NK-92 (cell line): ENCODE results near the gene A1BG.
"Not testable (repeated sequence)": the region's sequence is repeated elsewhere in the genome, so short reads cannot be mapped to it uniquely, and the experiment has no call there.

ENCODE experiments used
- DNase-seq: peaks from one replicate; lab custom pipeline; 2025; ENCODE audit not compliant: unreplicated experiment; lab: John Stamatoyannopoulos, UW

A1BG gene

DNA sequence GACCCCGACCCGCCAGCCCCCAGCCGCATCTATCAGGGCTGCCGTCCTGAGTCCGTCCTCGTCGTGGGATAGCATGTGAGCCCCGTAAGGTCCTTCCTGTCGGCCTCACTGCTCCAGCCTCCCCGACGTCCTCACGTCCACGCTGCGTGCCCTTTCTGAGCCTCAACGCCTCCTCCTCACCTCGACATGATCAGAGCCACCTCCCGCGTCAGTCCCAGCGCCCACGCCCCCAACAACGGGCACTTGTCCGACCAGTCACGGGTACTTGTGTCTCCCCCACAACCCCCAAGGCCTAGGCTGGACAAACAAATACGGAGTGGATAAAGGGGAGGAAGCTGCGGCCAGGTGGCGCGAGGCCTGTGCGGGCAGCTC, 8.6 kb upstream of the A1BG start:
- DNase-seq = no peak

DNA sequence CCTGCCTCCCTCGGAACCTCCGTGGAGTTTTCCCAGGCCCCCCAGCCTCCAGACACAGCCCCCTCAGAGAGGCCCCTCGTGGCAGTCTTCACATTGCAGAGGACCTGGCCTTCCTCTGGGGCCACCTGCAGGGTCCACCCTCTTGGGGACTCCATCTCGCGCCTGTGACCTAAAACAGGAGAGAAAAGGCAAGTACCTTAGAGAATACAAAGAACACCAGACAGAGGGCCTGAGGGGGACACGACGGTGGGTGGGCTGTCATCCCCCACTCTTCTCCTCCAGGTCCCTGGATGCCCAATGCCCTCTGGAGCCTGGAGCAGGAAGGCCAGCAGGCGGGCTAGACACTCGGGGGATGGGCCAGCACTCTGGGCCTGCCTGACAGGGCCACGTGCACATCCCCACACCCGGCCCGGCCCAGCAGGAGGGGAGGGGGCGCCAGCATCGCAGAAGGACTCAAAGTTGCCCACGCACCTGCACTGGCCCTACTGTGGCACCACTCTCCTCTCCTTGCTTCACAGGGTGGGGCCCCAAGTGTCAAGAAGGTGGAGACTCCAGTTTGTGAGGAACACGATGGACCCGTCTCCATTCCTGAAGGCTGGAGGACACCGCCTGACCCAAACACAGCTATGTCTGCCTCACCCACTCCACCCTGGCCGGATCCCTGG, 4.3 kb upstream of the A1BG start:
- no peak for DNase-seq

DNA sequence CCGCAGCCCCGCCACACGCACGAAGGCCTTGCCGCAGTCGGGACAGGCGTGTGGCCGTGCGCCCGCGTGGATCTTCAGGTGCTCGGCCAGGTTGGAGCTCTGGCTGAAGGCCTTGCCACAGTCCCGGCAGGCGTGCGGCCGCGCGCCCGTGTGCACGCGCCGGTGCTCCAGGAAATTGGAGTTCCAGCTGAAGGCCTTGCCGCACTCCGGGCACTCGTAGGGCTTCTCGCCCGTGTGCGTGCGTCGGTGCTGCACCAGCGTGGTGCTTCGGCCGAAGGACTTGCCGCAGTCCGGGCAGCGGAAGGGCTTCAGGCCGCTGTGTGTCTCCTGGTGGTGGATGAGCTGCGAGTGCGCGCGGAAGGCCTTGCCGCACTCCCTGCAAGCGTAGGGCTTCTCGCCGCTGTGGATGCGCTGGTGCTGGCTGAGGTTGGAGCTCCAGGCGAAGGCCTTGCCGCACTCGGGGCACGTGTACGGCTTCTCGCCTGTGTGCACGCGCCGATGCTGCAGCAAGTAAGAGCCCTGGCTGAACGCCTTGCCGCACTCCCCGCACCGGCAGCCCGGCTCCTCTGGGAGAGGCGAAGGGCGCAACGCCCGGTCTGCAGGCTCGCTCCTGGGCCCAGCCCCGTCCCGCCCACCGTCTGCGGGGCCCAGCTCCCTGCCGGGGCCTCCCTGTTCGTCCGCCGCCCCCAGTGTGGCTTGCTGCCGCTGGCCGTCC, 3.6 kb upstream of the A1BG start:
- DNase-seq = no peak

DNA sequence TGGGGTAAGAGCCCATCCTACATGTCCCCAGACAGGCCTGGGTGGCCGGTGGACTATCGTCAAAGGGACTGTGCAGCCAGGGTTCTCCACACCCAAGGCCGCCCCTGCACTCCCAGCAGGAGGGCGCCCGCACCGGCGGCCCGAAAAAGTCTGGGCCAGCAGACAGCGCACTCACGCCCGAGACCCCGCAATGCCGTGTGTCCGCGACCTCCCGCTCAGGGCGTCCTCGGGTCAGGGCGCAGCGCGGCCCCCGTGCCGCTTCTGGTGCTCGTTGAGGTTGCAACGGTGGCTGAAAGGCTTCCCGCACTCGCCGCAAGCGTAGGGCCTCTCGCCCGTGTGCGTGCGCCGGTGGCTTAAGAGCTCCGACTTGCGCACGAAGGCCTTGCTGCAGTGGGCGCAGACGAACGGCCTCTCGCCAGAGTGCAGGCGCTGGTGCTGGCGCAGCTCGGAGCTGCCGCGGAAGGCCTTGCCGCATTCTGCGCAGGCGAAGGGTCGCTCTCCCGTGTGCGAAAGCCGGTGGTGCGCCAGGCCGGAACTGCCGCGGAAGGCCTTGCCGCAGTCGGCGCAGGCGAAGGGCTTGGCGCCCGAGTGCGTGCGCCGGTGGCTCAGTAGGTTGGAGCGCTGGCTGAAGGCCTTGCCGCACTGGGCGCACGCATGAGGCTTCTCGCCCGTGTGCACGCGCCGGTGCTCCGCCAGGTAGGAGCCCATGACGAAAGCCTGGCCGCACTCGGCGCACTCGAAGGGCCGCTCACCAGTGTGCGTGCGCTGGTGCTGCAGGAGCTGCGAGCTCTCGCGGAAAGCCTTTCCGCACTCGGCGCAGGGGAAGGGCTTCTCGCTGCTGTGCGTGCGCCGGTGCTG, 2.8 kb upstream of the A1BG start:
- DNase-seq = no peak

DNA sequence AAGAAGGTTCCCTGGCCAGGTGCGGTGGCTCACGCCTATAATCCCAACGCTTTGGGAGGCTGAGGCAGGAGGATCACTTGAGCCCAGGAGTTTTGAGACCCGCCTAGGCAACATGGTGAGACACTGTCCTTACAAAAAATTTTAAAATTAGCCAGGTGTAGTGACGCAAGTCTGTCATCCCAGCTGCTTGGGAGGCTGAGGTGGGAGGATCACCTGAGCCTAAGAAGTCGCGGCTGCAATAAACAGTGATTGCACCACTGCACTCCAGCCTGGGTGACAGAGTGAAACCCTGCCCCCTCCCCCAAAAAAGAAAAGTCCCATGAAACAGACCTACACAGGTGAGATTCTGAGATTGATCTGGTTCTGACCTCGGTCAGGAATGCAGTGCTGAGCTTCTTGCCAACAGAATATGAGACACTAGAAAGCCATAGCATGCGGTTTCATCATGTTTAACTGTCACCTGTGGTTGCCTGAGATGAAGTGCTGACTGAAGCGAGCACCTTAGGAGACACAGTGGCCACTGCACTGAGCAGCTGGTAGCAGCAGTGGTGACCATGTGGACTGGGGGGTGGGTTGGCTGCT, 2.0 kb upstream of the A1BG start:
- no peak for DNase-seq

DNA sequence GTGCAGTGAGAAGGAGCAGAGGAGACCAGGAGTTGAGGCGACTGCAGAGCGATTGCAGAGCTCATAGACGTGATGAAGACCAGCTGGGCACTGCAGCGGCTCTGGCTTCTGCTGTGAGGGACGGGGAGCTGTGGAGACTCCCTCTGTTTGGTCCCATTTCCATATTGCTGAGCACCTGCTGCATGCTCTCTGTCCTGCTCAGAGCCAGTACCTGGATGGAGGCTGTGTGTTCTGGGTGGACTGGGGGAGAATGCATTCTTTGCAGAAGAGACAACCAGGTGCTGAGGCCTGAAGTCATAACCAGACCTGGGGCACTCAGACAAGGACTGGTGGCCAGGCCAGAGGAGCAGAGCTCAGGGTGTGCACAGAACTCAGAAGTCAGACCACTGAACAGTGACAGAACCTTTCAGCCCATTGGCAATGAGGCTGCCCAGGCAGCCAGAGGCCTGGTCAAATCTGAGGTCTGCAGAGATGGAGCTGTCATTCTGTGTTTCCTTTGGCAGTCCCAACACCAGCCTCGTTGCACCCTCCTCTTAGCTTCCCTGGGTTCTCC, 1.3 kb upstream of the A1BG start:
- no peak for DNase-seq

DNA sequence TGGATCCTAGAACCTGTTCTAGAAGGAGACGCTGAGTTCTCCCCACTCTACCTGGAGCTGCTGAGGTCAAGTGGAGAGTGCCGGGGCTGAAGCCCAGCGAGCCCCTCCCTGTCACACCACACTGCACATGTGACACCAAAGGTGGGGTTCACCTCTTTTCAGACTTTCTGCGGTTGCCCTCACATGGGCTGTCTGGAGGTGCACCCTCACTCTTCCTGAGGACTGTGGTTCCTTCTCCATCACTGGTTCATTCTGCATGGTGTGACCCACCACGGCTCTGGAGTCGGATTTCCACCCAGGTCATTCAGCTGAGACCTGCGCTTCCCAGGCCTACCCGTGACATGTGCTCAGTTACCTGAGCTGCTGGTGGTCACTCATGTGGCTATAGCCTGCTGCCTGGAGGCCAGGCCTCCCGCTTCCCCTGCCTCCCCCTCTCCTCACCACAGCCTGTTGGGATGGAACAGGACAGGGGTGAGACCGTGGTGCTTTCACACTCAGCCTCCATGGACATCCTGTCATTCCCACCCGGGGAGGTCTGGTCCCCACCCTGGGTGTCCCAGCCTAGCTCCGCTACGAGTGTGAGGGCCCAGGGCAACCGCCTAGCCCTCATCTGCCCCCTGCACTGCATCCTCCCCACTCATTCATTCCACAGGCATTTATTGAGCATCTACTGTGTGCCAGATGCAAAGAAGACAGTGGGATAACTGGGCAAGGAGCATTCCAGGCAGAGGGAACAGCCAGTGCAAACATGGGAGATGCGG, 605 bp upstream of the A1BG start:
- DNase-seq = no peak

DNA sequence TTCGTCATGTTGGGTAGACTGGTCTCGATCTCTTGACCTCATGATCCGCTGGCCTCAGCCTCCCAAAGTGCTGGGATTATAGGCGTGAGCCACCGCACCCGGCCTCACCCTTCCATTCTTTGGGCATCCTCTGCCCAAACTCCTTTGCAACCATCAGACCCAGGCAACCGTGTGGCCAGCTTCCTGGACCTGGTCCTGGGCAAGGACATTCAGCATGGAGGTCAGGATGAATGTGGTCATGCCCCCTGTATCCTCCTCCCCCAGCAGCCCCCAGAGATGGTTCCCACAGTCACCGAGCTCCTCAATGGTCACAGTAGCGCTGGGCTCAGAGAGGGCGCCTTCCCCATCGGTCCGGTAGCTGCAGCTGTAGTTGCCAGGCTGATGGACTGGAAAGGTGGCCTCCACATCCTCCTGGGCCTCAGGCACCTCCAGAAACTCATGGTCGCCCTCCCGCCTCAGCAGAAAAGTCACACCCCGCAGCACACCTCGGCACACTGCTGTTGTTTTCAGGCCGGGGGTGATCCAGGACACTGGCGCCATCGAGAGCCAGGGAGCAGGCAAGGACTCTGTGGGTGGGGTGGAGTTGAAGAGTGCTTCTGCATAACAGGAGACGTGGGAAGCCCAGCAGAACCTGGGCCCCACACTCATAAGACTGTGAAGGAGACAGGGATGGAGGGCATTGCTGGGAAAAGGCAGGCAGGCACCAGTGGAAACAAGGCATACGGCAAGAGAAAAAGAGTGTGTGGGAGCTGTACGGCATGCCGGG, 1.1 kb downstream of the A1BG start:
- DNase-seq = no peak

DNA sequence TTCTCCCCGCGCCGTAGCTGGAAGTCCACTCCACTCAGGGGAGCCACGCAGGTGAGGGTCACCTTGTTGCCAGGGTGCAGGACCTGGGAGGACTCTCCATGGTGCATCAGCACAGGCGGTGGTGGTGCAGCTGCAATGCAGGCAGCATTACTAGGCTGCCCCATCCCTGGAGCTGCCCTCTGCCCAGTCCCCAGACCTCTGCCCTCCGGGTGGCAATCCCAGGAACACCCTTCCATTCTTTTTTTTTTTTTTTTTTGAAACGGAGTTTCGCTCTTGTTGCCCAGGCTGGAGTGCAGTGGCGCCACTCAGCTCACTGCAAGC, 1.8 kb downstream of the A1BG start:
- no peak for DNase-seq

DNA sequence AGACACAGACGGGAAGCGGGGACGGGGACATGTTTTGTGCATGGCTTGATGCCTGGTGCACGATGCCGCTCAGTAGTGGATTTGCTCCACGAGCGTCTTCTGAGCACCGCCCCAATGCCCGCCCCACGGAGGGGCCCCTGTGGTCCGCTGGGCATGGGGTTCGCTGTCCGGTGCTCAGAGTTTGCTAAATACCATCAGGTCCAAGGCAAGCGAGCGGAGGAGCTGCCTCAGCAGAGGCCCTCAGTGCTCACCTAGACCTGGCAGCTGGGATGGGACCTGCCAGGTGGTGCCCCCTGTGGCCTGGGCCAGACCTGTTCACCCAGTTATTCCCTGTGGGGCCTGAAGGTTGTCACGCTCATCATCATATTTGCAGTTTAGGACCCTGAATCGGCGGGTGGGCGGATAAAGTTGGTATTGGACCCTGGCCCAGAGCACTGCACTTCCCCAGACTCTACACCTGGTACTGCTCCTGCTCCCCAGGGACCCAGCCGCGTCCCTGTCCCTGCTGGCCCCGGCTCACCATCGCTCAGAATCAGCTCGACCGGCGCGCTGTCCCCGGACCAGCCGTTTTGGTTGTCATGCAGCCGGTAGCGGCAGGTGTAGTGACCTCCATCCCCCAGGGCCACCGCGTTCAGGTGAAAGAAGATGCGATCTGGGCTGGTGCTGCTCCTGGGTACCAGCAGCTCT, 2.3 kb downstream of the A1BG start:
- DNase-seq = no peak

DNA sequence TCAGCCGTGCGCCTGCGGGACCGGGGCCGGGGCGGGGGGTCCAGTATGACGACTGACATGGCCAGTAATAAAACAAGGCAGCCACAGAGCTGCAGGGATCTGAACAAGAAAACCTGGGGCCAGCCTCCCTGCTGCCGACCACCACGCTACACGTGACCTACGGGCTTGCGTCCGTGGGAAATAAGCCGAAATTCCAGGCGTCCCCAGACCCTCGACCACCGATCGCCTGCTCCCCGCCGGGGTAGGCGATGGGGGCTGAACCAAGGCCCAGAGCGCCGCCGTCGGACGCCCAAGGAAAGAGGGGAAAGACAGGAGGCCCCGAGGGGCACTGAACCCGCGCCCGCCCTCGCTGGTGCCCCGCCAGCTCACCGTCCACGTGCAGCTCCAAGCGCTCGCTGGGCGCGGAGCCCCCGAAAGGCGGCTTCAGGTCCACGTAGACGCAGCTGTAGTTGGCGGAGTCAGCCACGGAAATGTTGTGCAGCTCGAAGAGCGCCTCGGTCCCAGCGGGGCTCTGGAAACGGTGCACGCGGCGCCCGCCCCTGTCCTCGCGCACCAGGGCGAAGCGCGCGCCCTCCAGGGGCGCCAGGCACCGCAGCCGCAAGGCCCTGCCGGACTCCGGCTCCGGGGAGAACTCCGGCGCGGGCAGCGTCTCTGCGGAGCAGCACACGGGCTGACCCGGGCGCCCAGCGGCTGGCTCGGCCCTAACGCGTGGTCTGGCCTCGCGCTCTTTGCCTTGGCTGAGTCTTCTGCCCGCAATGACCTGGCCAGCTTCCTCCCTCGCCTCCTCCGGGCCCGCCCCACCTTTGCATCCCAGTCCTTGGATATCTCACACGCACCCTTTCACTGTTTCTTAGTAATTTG, 3.1 kb downstream of the A1BG start:
- DNase-seq = no peak

DNA sequence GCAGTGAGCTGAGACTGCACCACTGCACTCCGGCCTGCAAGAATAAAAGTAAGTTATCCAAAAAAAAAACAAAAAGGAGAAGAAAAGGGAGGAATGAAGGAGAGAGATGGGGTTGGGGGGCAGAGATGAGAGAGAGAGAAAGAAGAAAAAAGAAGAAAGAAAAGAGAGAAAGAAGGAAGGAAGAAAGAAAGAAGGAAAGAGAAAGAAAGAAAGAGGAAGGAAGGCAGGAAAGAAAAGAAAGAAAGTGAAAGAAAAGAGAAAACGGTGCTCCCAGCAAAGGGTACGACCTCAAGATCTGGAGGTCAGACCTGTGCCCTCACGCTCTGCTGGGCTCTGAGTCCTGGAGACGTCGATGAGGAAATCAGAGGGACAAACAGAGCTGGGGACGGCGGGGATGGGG, 3.7 kb downstream of the A1BG start:
- no peak for DNase-seq

DNA sequence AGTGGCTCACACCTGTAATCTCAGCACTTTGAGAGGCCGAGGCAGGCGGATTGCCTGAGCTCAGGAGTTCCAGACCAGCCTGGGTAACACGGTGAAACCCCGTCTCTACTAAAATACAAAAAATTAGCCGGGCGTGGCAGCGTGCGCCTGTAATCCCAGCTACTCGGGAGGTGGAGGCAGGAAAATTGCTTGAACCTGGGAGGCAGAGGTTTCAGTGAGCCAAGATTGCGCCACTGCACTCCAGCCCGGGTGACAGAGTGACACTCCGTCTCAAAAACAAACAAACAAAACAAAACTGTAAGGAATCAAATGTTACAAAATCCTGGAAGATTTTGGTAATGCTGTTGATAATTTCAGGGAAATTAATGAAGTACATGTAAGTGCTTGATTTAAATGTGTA, 5.2 kb downstream of the A1BG start:
- DNase-seq = not testable (repeated sequence)

DNA sequence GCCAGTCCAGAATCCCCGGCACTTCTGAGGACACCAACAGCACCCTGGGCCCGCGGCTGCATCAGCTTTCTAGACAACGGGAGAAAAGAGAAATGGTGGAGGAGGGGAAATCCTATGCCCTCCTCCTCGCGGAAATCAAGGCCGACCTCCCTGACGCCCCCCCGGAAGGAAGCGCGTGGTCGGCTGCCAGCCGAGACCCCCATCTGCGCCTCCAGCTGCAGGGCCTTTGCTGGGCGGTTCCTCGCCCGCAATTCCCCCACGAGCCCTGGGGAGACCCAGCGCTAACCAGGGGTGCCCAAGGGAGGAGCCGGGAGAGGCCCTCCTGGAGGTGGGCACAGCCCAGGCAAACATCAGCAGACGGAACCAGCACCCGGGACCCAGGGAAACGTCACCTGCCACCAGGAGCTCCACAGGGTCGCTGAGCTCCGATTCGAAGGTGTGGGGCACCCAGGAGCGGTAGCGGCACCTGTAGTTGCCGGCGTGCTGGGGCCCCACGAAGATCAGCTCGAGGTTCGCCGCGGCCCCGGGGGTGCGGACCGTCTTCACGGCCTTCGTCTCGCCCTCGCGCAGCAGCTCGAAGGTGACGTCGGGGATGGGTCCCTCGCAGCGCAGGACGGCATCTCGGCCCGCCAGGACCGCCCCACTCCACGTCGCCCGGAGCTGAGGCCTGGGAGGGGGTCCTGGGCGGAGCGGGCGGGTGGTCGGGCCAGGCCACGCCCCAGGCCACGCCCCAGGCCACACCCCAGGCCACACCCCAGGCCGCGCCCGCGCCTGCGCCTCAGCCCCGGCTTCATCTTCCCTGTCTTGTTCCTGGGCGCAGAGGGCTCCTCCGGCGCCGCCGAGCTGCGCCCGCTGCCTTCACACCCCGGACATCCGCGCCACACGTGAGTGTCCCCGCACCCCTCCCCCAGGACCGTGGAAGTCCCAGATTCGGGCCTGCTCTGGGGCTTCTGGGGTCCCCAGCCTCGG, 6.0 kb downstream of the A1BG start:
- DNase-seq = no peak

DNA sequence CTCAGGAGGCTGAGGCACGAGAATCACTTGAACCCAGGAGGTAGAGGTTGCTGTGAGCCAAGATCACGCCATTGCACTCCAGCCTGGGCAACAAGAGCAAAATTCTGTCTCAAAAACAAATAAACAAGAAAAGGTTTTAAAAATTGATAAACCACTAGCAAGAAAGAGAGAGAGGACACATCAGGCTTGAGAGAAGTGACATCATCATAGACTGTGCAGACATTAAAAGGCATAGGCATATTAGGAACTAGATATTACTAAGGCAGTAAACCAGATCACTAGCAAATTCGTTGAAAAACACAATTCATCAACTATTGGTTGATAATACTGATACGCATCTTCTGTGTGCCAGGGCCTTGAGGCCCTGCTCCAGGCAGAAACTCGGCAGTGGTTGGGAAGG, 7.7 kb downstream of the A1BG start:
- no peak for DNase-seq

DNA sequence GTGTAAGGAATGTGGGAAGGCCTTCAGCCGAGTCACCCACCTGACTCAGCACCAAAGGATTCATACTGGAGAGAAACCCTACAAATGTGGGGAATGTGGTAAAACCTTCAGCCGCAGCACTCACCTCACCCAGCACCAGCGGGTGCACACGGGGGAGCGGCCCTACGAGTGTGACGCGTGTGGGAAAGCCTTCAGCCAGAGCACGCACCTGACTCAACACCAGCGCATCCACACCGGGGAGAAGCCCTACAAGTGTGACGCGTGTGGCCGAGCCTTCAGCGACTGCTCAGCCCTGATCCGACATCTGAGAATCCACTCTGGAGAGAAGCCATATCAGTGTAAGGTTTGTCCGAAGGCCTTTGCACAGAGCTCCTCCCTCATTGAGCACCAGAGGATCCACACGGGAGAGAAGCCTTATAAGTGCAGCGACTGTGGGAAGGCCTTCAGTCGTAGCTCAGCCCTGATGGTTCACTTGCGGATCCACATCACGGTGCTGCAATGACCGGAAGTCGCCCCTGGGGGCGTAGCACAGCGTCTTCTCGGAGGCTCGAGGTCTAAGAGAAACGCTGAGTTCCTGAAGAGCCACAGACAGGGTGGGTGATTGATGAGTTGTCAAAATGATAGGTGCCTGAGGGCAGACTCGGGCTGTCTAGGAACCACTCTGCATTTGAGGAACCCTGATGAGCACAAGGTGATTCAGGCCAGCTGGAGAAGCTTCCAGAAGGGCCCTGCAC, 14.3 kb downstream of the A1BG start:
- no peak for DNase-seq

DNA sequence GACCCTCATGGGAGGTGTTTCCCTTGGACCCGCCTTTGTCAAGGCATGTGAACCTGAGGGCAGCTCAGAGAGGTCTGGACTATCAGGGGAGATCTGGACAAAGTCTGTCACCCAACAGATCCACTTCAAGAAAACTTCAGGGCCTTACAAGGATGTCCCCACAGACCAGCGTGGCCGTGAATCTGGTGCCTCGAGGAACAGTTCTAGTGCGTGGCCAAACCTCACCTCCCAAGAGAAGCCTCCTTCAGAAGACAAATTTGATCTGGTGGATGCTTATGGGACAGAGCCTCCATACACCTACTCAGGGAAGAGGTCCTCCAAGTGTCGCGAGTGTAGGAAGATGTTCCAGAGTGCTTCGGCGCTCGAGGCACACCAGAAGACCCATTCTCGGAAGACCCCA, 15.0 kb downstream of the A1BG start:
- DNase-seq = no peak
